Head of caudate nucleus (tissue), 42 donors: ENCODE measurements around the gene SPNS3.

Source experiments
- DNase-seq, 42 donors: peaks; one replicate each; pipeline versions ENCODE4 v3.0.0 to v3.0.0-alpha.2; 2020 to 2021; ENCODE audit warnings: mixed read lengths in 7 of 42
- intact Hi-C: fragments of 100-400 bp; cut with DNase I; formaldehyde crosslinking; loops from one replicate; pipeline ENCODE4 v1.15.0; 2022

The SPNS3 gene

DNA sequence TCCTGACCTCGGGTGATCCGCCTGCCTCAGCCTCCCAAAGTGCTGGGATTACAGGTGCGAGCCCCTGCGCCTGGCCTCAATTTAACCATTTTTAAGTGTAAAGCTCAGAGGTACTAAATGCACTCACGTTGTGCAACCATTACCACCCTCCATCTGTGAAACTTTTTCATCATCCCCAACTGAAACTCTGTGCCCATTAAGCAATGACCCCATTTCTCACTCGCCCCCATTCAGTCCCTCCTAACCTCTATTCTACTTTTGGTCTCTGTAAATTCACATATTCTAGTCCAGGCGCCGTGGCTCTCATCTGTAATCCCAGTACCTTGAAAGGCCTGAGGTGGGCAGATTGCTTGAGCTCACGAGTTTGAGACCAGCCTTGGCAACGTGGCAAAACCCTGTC is 8.3 kb upstream of the SPNS3 start:
- DNase-seq, result no peak
- intact Hi-C loops, result no loop called here

- intact Hi-C loops, result no loop called here
- no peak for DNase-seq
Observed at GRCh38 chr17:4426499-4427208, 7.1 kb upstream of the SPNS3 start.

- DNase-seq, result no peak
- intact Hi-C loops, result no loop called here
Observed at GRCh38 chr17:4427505-4427904, 6.2 kb upstream of the SPNS3 start.

- intact Hi-C loops, result no loop called here
- DNase-seq, result no peak
Observed at GRCh38 chr17:4436381-4436780, 2.6 kb downstream of the SPNS3 start.

GRCh38 chr17:4436846-4437245 is 3.1 kb downstream of the SPNS3 start:
- intact Hi-C loops, result no loop called here
- peak in 15 of 42 donors; percentile 9 to 44 (median 20) for DNase-seq

- no peak for DNase-seq
- intact Hi-C loops, result no loop called here
Observed at GRCh38 chr17:4438162-4438944, 4.6 kb downstream of the SPNS3 start.

DNA sequence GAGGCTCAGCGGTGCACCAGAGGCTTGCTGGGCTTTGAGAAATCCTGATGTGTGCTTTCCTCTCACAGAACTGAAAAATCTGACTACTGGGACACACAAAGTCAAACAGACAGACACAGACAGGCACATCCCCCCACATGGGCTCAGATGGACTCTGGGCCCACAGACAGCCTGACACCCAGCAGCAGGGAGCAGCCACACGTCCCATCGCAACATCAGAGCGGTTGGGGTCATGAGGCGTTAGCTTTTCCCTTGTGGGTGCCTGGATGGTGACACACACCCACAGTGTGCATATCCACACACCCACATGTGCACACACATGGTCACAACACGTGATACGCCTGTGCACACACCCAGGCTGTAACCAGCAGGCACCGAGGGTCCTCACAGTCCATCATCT is 6.3 kb downstream of the SPNS3 start:
- DNase-seq, result no peak
- intact Hi-C loops, result no loop called here

DNA sequence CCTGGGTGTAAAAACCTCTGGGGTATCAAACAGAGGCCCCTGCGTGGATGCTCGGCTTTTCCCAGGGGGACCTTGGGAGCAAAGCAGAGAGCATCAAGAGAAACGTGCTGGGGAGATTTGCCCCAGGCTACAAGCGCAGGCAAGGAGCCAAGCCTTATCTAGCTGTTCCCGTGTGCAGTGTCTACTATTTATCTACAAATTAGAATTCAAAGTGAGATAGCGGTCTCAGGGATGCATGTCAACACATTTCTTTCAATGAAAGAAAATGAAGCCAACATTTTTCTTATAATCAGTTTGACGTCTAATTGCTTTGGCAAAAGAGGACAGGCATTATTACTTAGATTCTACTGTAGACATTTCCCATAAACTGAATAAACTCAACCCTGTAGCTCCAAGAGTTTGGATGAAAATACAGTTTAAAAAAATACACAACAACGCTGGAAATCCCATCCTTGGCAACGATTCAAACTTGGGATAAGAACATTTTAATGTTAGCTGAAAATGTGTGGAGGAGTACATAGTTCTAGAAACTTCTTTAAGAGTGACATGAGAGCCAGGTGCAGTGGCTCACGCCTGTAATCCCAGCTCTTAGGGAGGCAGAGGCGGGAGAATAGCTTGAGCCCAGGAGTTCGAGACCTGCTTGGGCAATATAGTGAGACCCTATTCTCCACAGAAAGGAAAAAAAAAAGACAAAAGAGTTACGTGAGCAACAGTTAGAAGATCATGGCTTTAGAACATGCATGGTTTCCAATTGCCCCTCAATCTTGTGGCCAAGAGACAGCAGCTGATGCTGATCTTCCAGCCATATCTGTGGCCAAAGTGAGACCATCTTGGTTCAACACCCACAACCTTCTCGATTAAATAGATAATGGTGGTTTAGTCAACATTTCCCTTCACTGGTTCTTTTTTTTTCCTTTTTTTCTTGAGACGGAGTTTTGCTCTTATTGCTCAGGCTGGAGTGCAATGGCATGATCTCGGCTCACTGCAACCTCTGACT is 7.2 kb downstream of the SPNS3 start:
- intact Hi-C loops, result no loop called here
- DNase-seq, result no peak

DNA sequence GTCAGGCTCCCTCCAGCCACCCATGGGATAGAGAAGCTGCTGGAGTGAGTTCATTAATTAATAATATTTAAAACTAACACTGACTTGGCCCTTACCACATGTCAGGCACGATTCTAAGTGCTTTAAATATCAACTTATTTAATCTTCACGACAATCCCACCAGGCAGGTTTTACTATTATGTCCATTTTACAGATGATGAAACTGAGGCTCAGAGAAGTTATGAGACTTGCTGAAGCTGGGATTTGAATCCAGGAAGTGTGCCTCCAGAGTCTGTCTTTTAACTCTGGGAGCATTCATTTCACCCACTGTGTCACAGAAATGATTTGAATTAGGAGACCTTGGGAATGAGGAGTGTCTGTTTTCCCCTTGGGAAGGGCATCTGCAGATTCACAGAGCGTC is 8.8 kb downstream of the SPNS3 start:
- intact Hi-C loops, result no loop called here

DNA sequence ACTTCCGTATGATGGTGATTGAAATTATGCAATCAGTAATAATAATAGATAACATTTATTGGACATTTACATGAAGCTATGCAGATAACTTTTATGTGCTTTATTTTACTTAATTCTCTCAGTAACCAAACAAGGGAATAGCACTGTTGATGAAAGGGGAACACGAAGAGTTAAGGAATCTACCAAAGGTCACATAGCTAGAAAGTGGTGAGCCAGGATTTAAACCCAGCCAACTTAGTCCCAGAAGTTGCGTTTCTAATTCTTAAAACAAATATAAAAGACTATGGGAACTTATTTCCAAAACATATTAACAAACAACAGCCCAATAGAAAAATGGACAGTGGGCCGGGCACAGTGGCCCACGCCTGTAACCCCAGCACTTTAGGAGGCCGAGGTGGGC is 9.7 kb downstream of the SPNS3 start:
- no peak for DNase-seq
- intact Hi-C loops, result no loop called here

More for the DNA sequence above, 8.8 kb downstream of the SPNS3 start:
- DNase-seq, result no peak

- intact Hi-C loops, result no loop called here
- DNase-seq, result peak in 17 of 42 donors; percentile 8 to 53 (median 28)
Observed at GRCh38 chr17:4444782-4445473, 11.2 kb downstream of the SPNS3 start.

- intact Hi-C loops, result no loop called here
Observed at GRCh38 chr17:4445731-4446130, 12.0 kb downstream of the SPNS3 start.

GRCh38 chr17:4446326-4447071 is 12.8 kb downstream of the SPNS3 start:
- DNase-seq, result no peak
- intact Hi-C loops, result no loop called here

More at GRCh38 chr17:4445731-4446130, 12.0 kb downstream of the SPNS3 start:
- no peak for DNase-seq

GRCh38 chr17:4448197-4448980 is 14.6 kb downstream of the SPNS3 start:
- no peak for DNase-seq
- intact Hi-C loops, result no loop called here

DNA sequence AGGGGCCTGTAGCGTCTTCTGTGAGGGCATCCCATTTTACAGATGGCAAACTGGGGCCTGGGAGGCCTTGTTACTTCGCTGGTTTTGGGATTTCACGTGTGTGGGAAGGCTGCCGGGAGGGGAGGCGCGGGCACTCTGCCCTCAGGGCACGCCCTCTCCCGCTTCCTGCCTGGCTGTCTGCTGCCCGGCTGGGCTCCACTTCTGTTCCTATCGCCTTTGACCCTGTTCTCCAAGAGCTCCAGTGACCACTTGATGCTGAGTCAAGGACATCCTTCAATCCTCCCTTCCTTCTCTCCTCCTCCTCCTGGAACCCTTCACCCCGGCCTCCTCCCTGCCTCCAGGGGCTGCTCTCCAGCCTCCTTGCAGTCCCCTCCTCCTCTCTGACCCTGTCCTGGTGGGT is 16.0 kb downstream of the SPNS3 start:
- intact Hi-C loops, result no loop called here
- no peak for DNase-seq

GRCh38 chr17:4450710-4451316 is 17.1 kb downstream of the SPNS3 start:
- intact Hi-C loops, result no loop called here

More at GRCh38 chr17:4450710-4451316, 17.1 kb downstream of the SPNS3 start:
- DNase-seq, result no peak
